NCI-H187 (cell line): ENCODE results near the gene TOM1L2.
A peak's percentile ranks its signal among the peaks of the same experiment; 100 is the strongest.
"Not testable (repeated sequence)": the region's sequence is repeated elsewhere in the genome, so short reads cannot be mapped to it uniquely, and the experiment has no call there.

Source experiments
- DNase-seq, 2 experiments: peaks; one replicate each; lab custom pipeline; 2025; lab: John Stamatoyannopoulos, UW

The TOM1L2 gene

DNA sequence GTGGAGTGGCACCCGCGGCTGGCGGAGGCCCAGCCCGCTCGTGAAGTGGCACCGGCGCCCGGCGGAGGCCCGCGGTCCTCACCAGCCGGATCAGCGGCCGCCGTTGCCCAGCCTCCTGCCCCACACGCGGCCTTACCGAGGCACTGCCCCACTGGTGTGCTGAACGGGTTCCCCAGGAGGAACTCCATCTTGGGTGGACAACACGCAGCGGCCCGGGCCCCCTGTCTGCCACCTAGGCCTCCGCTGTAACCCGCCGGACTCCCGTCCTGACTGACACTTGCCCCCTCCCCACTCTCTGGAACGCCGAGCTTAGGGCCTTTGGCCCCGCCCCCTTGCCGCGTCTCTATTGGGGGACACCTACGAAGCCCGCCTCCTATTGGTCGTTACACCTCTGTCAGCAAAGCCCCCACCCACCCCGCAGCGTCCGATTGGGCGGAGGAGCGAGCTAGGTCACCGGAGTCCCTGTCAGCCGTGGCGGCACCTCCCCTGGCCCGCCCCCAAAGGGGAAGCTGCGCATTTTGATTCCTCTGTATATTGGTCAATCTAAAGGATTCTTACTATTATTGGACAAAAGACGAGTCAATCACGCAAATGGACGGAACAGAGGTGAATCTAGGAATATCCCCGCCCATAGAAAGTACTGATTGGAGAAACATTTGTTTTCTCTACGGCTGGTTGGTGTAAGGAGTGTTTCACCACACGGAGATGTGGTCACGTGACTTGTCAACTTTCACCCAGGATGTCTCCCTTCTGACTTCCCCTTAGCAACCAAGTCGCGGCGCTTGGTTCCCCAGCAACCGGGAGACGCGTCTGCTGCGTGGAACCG, at the start of gene TOM1L2, which contains the start of gene DRC3:
TSS of gene TOM1L2 (minus strand) at position 275 of the 826 bp plus-strand sequence. CDS start at position 188, 87 bp downstream.
TSS of gene DRC3 (plus strand) at position 737 of the 826 bp plus-strand sequence. CDS start 4,737 bp downstream, outside the sequence.
- peak; percentile 95 to 98 for DNase-seq

DNA sequence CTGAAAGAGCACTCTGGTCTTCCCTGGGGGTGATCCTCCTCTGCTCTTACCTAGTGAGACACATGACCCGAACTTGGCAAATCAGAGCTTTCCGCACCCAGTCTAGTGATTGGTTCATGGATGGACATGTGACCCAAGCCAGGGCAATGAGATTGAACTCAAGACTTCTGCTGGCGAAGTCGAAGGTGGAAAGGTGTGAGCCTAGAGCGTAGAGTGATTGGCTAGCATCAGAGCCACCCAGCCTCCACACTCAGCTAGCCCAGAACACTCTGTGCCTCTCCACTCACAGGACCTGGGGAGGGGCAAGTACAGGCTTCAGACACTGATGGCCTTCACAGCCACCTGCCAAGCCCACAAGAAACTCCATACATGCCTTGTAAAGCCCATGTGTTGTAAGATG, 49.2 kb upstream of the TOM1L2 start:
- no peak for DNase-seq

DNA sequence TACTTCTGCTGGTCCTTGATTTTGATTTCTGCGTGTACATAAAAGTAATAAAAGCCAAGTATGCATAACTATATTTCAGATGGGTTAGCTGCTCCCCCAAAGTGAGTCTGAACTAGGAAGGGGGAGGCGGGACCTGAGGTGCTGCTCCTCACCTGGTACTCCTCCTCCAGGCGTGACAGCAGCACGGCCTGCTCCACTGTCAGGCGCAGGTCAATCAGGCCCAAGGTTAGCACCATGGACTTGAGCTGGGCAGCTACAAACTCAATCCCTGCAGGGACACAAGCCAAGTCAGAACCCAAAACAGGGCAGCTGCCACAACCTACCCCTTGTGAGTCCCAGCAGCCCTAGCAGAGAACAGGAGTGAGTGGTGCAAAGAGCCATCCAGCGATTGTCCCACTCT, 48.8 kb upstream of the TOM1L2 start:
- no peak for DNase-seq

DNA sequence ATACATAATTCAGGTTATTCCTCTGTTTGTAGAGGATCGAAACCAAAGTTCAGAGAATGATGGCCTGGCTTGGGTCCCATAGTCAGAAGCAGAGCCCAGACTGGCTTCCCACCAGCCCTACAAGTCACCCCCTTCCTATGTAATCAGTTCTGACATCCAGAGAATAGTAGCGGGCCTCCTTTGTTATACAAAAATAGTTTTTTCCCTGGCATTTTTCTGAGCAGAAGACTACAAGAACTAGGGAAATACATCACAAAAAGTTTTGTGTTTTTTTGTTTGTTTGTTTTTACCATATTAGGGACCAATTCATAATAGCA, 47.6 kb upstream of the TOM1L2 start:
- DNase-seq: no peak

DNA sequence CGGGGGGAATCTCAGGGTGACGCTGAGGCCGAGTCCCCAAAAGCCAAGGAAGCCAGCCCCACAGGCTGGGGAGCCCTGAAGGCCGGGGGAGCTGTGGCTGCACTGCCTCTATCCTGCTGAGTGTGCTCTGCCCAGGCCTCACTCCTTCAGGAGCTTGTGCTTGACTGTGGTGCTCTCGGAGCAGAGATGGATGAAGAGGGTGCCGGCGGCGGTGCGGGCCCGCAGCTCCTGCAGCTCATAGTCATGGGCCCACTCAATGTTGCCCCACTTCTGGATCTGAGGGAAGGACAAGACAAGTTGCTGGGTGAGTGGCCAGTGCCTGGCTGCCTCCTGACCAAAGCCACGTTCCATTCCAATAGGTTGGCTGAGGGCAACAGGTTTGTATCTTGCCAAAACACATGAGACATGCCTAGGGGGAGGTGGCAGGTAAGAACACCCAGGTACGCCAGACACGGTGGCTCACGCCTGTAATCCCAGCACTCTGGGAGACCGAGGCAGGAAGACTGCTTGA, 46.3 kb upstream of the TOM1L2 start:
- no peak for DNase-seq

DNA sequence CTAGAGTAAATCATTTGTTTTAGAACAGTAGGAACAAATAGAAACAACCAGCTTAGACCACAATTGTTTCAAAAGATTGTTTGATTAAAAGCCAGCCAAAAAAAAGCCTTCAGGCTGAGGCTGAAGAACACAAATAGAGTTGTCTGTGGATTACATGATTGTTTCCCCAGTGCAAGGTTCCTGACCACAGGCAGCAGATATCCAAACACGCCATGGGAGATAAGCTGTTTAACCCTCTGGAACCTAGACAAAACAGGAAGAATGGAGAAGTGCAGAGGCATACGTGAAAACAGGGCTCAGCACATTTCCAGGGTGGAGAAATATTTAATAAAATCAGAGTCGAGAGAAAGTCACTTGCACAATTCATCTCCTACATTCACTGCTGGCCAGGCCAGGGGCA, 45.8 kb upstream of the TOM1L2 start:
- DNase-seq: no peak

DNA sequence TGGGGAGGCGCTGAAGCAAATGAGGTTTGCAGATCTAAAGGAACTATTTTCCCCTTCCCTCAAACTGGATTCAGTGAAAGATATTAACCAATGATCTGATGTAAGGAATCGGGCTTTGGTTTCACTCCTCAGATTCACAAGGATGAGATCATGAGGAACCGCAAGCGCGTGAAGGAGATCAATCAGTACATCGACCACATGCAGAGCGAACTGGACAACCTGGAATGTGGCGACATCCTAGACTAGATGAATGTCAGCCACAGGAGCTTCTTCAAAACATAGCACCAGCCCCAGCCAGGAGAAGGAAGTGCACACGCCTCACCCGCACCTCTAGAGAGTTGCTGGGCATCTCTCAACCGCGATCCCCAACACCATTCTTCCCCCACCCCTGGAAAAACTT, 44.2 kb upstream of the TOM1L2 start:
- no peak for DNase-seq

DNA sequence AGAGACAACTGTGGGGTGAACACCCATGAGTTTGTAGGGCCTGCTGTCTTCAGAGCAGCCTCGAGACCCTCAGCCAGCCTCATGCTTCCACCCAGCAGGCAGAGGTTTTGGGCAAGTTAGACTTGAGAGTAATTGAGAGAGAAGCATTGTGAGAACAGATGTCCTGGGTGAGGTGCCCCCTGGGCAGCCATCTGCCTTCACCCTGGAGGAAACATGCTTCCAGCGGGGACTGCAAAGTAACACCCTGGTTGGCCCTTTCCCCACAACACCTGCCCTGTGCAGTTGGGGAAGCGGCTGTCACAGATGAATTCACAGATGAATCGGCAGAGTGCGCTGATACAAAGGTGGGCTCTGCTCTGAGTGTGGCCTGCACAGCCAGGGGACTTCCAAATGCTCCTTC, 43.4 kb upstream of the TOM1L2 start:
- no peak for DNase-seq

DNA sequence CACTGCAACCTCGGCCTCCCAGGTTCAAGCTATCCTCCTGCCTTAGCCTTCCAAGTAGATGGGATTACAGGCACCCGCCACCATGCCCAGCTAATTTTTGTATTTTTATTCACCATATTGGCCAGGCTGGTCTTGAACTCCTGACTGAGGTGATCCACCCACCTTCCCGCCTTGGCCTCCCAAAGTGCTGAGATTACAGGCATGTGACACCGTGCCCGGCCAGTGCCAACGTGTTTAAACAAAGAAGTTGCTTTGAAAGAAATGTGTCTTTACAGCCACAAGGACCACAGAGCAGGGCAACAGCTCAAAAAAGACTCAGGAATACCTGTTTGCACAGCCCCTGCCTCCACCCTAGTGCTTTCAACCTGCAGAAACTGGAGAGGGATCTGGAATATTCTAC, 41.8 kb upstream of the TOM1L2 start:
- no peak for DNase-seq

DNA sequence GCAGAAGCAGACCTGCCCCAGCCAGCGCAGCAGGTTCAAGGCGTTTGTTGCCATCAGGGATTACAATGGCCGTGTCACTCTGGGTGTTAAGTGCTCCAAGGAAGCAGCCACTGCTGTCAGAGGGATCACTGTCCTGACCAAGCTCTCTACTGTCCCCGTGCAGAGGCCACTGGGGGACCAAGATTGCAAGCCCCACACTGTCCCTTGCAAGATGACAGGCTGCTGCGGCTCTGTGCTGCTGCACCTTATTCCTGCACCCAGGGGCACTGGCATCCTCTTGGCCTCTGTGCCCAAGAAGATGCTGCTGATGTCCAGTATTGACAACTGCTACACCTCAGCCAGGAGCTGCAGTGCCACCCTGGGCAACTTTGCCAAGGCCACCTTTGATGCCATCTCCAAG, 39.1 kb upstream of the TOM1L2 start:
- no peak for DNase-seq

DNA sequence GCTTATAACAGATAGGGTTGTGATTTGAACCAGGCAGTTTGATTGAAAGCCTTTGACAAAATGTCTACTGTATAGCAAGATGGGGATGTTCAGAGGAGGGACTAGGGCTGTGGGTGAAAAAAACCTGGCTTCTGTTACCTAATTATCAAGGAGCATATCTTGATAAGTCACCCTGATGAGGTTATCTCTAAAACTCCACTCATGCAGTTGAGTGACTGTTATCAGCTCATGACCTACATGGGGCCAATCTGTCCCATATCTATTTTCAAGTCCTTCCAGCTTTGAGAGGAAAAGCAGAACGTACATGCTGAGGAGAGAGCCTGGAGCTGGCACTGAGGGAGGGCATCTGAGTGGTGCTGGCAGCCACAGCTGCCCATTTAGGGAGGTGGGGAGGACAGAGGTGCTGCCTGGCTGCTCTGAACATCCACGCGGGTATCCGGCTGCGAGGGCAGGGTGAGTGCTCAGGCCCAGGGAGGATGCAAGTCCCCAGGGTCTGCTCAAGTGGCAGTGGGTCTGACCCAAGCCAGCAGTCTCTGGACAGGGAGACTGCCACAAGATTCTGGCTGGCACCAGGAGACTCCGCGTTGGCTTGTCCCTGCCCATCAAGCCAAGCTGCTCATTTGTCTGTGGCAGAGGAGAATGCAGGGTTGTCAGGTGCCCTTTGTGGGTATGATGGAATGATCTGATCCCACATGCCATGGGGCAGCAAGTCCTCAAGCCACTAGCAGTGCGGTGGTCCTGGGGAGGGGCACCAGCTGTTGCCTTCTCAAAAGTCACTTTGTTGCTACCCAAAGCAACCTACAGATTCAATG, 37.6 kb upstream of the TOM1L2 start:
- DNase-seq: no peak

DNA sequence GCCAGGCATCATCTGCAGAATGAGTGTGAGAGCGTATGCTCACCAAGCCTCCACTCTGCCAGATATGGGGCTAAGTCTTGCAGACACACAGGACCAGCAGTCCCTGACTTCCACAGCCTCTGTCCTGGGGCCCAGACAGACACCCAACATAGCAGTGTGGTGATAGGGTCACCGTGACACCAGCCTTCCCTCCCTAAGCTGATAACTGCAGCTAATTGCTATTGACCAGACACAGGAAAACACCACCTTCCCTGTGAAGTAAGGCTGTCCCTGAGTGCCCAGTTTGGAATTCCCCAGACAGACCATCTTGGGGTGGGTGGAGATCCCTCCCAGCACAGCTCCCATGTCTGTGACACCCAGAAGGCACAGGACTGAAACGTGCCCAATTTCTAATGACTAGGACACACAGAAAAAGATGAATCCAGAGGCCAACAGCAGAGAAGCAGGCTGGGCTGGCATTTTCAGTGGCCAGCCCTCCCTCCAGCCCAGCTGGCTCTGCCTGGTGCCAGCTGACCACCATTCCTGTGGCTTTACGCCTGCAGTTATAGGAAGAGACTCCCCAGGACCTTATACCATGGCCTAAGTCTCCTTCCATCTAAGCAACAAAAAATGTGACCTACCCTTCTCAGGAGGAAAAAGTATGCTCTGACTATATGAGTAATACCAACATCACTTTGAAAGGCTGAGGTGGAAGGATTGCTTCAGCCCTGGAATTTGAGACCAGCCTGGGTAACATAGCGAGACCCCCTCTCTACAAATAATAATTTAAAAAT, 36.5 kb upstream of the TOM1L2 start:
- no peak for DNase-seq

DNA sequence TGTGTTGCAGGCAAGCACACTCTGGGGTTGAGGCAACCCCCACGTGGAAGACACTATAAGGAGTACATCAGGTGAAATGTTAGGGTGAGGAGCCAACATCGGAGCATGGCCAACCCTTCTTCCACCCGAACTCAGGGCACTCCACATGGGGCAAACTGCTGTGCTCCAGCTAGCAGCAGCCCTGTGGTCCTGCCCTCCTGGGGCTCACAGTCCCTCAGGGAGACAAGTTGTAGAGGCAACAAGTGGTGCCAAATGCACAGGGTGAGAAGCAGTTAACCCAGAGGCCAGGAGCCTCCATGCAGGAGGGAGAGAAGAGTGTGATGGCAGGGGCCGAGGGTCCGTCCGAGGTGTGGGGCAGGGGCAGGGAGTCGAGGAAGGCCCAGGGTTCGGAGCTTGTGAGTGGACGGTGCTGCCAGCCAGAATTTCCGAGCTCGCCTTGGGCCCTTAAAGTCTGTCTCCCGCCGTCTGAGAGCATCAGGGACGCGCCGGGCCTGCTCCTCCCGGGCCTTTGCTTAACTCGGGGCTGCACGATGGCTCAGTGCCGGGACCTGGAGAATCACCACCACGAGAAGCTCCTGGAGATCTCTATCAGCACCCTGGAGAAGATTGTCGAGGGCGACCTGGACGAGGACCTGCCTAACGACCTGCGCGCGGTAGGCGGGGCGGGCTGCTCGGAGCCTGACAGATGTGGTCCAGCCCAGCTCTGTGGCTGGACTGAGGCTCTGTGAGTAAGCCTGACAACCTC, 34.5 kb upstream of the TOM1L2 start:
- no peak for DNase-seq

DNA sequence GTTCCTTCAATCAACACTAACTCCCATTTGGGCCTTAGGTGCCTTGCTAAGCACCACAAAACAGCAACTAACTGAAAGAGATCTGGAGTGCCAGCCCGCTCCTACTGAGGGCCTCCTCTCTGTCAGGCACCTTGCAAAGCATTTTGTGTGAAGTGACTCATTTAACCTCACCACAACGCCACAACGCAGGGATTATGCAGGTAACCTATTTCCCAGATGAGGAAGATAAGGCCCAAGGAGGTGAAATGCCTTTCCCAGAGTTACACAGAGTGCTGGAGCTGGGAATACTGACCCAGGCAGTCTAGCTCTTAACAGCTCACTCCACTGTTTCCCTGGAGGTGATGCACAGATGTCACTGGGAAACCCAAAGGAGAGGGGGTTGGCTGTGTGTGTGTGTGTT, 33.3 kb upstream of the TOM1L2 start:
- no peak for DNase-seq

DNA sequence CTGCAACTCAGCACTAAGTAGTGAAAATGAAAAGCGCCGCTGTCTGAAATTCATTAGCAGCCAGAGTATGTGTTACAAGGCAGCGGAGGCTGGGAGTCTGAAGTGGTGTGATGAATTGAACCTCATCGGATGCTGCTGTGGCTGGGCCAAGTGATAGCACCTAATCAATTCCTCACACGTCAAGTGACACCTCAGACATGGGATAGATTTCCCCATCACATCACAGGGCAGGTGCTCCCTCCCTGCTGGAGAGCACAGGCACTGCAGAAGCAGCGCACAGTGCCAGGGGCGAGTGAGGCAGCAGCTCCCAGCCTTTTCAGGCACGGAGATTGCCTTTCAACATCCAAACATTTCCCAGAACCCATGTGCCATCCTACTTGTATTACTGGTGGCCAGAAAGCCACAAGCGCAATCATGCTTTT, 32.7 kb upstream of the TOM1L2 start:
- DNase-seq: no peak

DNA sequence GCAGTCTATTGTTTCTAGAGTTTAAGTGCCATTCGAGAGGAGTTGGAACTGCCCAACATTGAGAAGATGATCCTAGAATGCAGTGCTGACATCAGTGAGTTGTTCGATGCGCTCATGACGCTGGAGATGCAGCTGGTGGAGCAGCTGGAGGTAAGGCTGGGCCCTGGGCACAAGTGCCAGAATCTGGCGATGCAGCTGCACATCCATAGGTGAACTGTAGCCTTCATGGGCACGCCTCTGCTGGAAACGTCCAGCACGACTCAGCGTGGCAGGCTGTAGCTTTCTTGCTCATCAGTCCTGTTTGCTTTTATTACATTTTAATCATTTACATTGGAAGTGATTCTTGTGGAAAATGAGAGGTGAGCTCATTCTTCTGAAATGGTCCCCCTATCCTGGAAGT, 32.1 kb upstream of the TOM1L2 start:
- peak; percentile 16 to 36 for DNase-seq

DNA sequence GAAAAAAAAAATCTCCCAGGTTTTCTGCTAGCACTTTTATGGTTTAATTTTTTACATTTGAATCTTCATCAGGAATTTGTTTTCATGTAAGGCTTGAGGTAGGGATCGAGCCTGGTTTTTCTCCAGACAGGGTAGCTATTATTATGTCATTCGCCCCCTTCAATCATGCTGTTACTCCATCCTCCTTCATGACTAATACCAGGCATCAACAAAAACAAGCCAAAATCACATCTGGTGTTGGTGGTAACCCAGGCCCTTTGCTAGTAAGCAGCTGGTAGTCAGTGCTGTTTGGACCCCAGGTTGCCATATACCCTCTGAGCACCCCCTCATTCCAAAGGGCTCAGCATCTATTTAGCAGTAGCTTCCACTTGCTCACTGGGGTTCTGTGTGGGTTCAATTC, 30.0 kb upstream of the TOM1L2 start:
- no peak for DNase-seq

DNA sequence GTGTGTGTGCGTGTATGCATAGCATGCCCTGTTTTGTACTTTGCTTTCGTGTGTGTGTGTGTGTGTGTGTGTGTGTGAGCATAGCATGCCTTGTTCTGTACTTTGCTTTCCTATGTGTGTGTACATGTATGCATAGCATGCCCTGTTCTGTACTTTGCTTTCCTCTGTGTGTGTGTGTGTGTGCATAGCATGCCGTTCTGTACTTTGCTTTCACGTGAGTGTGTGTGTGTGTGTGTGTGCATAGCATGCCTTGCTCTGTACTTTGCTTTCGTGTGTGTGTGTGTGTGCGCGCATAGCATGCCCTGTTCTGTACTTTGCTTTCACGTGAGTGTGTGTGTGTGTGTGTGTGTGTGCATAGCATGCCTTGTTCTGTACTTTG, 27.8 kb upstream of the TOM1L2 start:
- DNase-seq: no peak

DNA sequence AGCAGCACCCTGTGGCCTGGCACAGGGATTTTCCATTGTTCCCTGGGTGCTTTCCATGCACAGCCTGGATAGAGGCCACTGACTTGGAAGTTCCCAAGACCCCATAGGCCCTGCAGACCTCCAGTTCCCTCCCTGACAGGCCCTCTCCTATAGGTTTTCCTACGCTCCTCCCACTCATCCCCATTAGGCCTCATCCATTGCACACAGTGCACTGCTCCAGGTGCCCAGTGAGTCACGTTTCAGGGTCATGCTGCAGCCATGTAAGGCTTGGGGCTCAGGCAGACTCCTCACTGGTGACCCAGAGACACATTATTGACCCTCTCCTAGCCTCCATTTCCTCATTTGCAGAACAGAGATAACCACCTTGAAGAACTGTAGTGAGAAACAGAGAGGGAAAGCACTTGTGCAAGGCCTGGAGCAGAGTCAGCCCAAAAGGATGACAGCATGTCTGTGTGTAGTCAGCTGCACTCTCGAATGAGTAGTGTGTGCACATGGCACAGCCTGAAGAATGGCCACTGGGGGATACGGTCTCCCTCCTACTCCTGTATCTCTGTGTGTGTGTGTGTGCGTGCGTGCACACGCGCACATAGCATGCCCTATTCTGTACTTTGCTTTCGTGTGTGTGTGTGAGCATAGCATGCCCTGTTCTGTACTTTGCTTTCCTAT, 27.3 kb upstream of the TOM1L2 start:
- DNase-seq: no peak

DNA sequence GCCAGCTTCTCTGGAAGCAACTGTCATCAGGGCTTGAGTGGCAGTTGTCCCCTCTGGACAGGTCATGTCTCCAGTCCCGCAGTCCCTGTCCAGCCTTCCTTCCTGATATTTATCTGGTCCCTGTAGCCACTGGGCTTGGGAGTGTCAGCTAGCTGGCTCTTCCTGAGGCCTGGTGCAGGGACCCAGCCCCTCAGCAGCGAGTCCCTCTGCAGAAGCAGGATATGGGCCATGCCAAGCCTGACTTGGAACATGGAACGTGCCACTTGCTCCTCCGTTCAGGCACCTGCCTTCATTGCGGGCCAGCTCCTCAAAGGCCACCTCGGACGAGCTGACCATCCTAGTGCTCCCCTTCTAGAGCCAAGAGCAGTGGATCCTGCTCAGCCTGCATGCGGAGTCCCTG, 26.7 kb upstream of the TOM1L2 start:
- no peak for DNase-seq

DNA sequence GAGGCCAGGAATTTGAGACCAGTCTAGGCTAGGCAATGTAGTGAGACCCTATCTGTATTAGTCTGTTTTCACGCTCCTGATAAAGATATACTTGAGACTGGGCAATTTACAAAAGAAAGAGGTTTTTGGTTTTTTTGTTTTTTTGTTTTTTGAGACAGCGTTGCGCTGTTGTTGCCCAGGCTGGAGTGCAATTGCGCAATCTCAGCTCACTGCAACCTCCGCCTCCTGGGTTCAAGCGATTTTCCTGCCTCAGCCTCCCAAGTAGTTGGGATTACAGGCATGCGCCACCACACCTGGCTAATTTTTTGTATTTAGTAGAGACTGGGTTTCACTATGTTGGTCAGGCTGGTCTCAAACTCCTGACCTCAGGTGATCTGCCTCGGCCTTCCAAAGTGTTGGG, 23.7 kb upstream of the TOM1L2 start:
- not testable (repeated sequence) for DNase-seq
